ENCODE data around the gene PARD6A. TPM values are rescaled to one million over a fixed set of nuclear protein-coding genes. Genes with fewer than 3 reads are reported as not detected.

PARD6A gene
- total RNA-seq, 2 experiments from 2014 or later: 4.5 to 4.7 TPM

DNA sequence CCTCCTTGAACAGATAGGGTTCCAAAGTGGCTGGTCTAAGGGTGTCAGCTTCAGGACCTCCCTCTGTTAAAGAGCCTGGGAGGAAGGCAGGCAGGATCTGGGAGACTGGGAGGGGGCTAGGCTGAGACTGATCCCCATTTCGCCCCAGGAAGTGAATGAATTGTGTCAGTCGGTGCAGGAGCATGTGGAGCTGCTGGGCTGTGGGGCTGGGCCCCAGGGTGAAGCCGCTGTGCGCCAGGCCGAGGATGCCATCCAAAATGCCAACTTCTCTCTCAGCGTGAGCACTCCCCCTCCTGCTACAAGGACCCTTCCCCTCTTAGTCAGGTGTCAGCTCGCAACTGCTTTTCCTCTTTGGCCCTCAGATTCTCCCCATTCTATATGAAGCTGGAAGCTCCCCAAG is 9.7 kb upstream of the PARD6A start:
- Histone ChIP-seq H3K27ac (ENCODE audit: low read depth in 1 of 2, low read length in 2 of 2) (no peak overlapping the region), H3K4me1 (ENCODE audit: insufficient read depth, low read length) (peaks cover 21% of the 10 kb centered on the region), H3K27me3 (ENCODE audit: control insufficient read depth in 1 of 2, insufficient read depth in 2 of 2, low read length in 2 of 2) (no peaks in the 10 kb centered on the region), H3K9me3 (ENCODE audit: control insufficient read depth in 1 of 2, insufficient read depth in 1 of 2, low read length in 2 of 2) (no peaks in the 10 kb centered on the region), H3K4me3 (ENCODE audit: low read length) (no peak overlapping the region), H3K36me3 (ENCODE audit: insufficient read depth, low read length) (peaks cover 85% of the 10 kb centered on the region)
- no peak overlapping the region for H3K4me3 Mint-ChIP-seq
- DNase-seq (no peak), ATAC-seq (ENCODE audit: poor library complexity) (no peak)
- no peaks in the 10 kb centered on the region for H3K9me3 Mint-ChIP-seq
- no peaks in the 10 kb centered on the region for H3K27me3 Mint-ChIP-seq
- H3K27ac Mint-ChIP-seq: peak overlapping the region; percentile 71
- no peak for TF ChIP-seq CTCF (IDR thresholded peaks at IDR 0.05)
- intact Hi-C loops (cut with DNase I, micrococcal nuclease): no loop called here
- H3K36me3 Mint-ChIP-seq (ENCODE audit: low read depth): peaks cover 70% of the 10 kb centered on the region
- ChIA-PET CTCF (no interaction called here), POLR2A (interaction anchor here (0.7 kb wide), 1 partner anchor 104 kb away, joined by 3 read pairs; no protein-coding TSS in a partner anchor)
- peaks cover 12% of the 10 kb centered on the region for H3K4me1 Mint-ChIP-seq (ENCODE audit: low read depth)

- peaks cover 13% of the 10 kb centered on the region for H3K4me1 ChIP-seq (ENCODE audit: insufficient read depth, low read length)
- no peaks in the 10 kb centered on the region for H3K27me3 Mint-ChIP-seq
These were observed 8.9 kb upstream of the PARD6A start for GRCh38 chr16:67651847-67652246.

DNA sequence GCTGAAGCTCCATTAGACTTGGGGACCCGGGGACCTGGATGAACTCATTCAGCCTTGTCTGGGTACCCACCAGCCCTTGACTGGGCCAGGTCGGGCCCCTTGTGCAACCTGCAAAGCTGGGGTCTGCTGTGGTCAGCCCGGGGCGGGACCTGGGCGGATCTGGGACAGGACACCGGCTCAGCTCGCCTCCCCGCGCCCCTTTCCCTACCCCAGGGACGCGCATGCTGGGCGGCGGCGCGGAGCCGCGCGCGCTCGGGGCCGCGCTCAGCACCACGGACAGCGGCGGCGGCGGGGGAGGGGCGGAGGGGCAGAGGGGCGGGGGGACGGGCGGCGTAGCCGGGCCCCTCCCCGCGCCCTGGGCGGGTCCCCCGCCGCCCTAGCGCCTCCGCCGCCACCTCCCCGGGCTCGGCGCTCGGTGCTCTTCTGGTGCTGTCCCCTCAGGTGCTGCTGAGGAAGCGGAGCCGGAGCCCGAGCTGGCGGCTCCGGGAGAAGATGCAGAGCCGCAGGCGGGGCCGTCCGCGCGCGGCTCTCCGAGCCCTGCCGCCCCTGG is 8.1 kb upstream of the PARD6A start:
- TF ChIP-seq CTCF (IDR thresholded peaks at IDR 0.05): no peak
- Histone ChIP-seq H3K4me1 (ENCODE audit: insufficient read depth, low read length) (peaks cover 6% of the 10 kb centered on the region), H3K27me3 (ENCODE audit: control insufficient read depth in 1 of 2, insufficient read depth in 2 of 2, low read length in 2 of 2) (no peaks in the 10 kb centered on the region), H3K27ac (ENCODE audit: low read depth in 1 of 2, low read length in 2 of 2) (no peak overlapping the region), H3K36me3 (ENCODE audit: insufficient read depth, low read length) (peaks cover 87% of the 10 kb centered on the region), H3K9me3 (ENCODE audit: control insufficient read depth in 1 of 2, insufficient read depth in 1 of 2, low read length in 2 of 2) (no peaks in the 10 kb centered on the region), H3K4me3 (ENCODE audit: low read length) (no peak overlapping the region)
- intact Hi-C loops (cut with DNase I, micrococcal nuclease): no loop called here
- H3K4me3 Mint-ChIP-seq: no peak overlapping the region
- H3K9me3 Mint-ChIP-seq: no peaks in the 10 kb centered on the region
- POLR2A ChIA-PET: no interaction called here
- H3K4me1 Mint-ChIP-seq (ENCODE audit: low read depth): peaks cover 12% of the 10 kb centered on the region
- H3K36me3 Mint-ChIP-seq (ENCODE audit: low read depth): peaks cover 62% of the 10 kb centered on the region
- DNase-seq (no peak), ATAC-seq (ENCODE audit: poor library complexity) (no peak)
- H3K27ac Mint-ChIP-seq: no peak overlapping the region
- CTCF ChIA-PET: no interaction called here
- H3K27me3 Mint-ChIP-seq: no peaks in the 10 kb centered on the region

More at GRCh38 chr16:67651847-67652246, 8.9 kb upstream of the PARD6A start:
- Histone ChIP-seq H3K27ac (ENCODE audit: low read depth in 1 of 2, low read length in 2 of 2) (no peak overlapping the region), H3K27me3 (ENCODE audit: control insufficient read depth in 1 of 2, insufficient read depth in 2 of 2, low read length in 2 of 2) (no peaks in the 10 kb centered on the region), H3K4me3 (ENCODE audit: low read length) (no peak overlapping the region), H3K9me3 (ENCODE audit: control insufficient read depth in 1 of 2, insufficient read depth in 1 of 2, low read length in 2 of 2) (no peaks in the 10 kb centered on the region), H3K36me3 (ENCODE audit: insufficient read depth, low read length) (peaks cover 84% of the 10 kb centered on the region)
- intact Hi-C loops (cut with DNase I, micrococcal nuclease): no loop called here
- H3K36me3 Mint-ChIP-seq (ENCODE audit: low read depth): peaks cover 68% of the 10 kb centered on the region
- DNase-seq: no peak
- no peak overlapping the region for H3K27ac Mint-ChIP-seq
- POLR2A ChIA-PET: no interaction called here
- CTCF ChIA-PET: no interaction called here
- peaks cover 12% of the 10 kb centered on the region for H3K4me1 Mint-ChIP-seq (ENCODE audit: low read depth)
- no peak for ATAC-seq (ENCODE audit: poor library complexity)
- no peak for TF ChIP-seq CTCF (IDR thresholded peaks at IDR 0.05)
- no peak overlapping the region for H3K4me3 Mint-ChIP-seq
- no peaks in the 10 kb centered on the region for H3K9me3 Mint-ChIP-seq

All from CD4-positive, alpha-beta T cell (primary cell).